Breast epithelium (tissue), 3 donors: ENCODE data around the gene CPA2.

Experiments
- POLR2A ChIP-seq: fragments of 450-650 bp; IDR thresholded peaks from one replicate; pipeline ENCODE4 v1.6.1; 2016; ENCODE audit warnings: antibody characterized with exemption, mild to moderate bottlenecking, moderate library complexity
- TF ChIP-seq, protein P1 (sequence below), 3 donors: fragments of 450-650 bp; IDR thresholded peaks; one replicate each; pipeline ENCODE4 v1.5.1; 2016 to 2017; ENCODE audit warnings: antibody characterized with exemption in 3 of 3, mild to moderate bottlenecking in 3 of 3, moderate library complexity in 3 of 3

DNA sequence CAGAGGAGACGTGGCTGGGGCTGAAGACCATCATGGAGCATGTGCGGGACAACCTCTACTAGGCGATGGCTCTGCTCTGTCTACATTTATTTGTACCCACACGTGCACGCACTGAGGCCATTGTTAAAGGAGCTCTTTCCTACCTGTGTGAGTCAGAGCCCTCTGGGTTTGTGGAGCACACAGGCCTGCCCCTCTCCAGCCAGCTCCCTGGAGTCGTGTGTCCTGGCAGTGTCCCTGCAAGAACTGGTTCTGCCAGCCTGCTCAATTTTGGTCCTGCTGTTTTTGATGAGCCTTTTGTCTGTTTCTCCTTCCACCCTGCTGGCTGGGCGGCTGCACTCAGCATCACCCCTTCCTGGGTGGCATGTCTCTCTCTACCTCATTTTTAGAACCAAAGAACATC lies 56.0 kb downstream of the CPA2 start:
- TF ChIP-seq, protein P1, sequence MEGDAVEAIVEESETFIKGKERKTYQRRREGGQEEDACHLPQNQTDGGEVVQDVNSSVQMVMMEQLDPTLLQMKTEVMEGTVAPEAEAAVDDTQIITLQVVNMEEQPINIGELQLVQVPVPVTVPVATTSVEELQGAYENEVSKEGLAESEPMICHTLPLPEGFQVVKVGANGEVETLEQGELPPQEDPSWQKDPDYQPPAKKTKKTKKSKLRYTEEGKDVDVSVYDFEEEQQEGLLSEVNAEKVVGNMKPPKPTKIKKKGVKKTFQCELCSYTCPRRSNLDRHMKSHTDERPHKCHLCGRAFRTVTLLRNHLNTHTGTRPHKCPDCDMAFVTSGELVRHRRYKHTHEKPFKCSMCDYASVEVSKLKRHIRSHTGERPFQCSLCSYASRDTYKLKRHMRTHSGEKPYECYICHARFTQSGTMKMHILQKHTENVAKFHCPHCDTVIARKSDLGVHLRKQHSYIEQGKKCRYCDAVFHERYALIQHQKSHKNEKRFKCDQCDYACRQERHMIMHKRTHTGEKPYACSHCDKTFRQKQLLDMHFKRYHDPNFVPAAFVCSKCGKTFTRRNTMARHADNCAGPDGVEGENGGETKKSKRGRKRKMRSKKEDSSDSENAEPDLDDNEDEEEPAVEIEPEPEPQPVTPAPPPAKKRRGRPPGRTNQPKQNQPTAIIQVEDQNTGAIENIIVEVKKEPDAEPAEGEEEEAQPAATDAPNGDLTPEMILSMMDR (IDR thresholded peaks at IDR 0.05) = no peak
- TF ChIP-seq POLR2A = no peak
